A673 (cell line): ENCODE data around the gene LAMA5.

Experiments used
- EZH2 ChIP-seq: fragments of 200-600 bp; sonication (generic); IDR thresholded peaks from 2 replicates; pipeline ENCODE4 v1.6.1; 2017; ENCODE audit warnings: borderline replicate concordance, low read depth, mild to moderate bottlenecking, mixed read lengths, antibody characterized with exemption, low read length; ENCODE audit not compliant: poor library complexity, severe bottlenecking
- TF ChIP-seq, protein P1 (sequence below): fragments of 300-800, 200-600 bp; sonication (generic); conservative IDR thresholded peaks from 2 replicates; pipeline ENCODE4 v1.5.1; 2017; ENCODE audit warnings: low read depth, mild to moderate bottlenecking, antibody characterized with exemption, low read length, moderate library complexity, mixed read lengths

DNA sequence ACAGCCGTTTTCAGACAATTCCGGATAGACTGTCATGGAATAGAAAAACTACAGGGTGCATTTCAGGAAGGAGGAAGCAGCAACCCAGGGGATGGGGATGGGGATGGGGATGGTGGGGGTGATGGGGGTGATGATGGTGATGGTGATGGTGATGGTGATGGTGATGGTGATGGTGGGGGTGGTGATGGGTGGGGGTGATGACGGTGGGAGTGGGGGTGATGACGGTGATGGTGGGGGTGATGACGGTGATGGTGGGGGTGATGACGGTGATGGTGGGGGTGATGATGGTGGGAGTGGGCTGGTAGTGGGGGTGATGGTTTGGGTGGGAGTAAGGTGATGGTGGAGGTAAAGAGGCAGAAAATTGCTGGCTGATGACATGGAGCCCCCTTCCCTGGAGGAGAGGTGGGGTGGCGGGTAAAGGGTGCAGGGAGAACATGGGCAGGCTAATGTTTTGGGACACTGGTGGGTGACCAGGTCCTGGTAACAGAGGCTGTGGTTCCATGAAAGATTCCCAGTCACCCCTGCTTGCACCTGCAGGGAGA, 17.5 kb downstream of the LAMA5 start:
- TF ChIP-seq, protein P1, sequence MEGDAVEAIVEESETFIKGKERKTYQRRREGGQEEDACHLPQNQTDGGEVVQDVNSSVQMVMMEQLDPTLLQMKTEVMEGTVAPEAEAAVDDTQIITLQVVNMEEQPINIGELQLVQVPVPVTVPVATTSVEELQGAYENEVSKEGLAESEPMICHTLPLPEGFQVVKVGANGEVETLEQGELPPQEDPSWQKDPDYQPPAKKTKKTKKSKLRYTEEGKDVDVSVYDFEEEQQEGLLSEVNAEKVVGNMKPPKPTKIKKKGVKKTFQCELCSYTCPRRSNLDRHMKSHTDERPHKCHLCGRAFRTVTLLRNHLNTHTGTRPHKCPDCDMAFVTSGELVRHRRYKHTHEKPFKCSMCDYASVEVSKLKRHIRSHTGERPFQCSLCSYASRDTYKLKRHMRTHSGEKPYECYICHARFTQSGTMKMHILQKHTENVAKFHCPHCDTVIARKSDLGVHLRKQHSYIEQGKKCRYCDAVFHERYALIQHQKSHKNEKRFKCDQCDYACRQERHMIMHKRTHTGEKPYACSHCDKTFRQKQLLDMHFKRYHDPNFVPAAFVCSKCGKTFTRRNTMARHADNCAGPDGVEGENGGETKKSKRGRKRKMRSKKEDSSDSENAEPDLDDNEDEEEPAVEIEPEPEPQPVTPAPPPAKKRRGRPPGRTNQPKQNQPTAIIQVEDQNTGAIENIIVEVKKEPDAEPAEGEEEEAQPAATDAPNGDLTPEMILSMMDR, result no peak
- TF ChIP-seq EZH2, result no peak
